GM12878 (cell line): ENCODE data around the gene PON3. TPM values are rescaled to one million over a fixed set of nuclear protein-coding genes. Genes with fewer than 3 reads are reported as not detected.

Experiments used
- ATAC-seq: fragments of 200-7000 bp; cut with Tn5 transposase; 3 replicates; pipeline ENCODE4 v1.9.1; 2020; ENCODE audit warnings: mild to moderate bottlenecking, moderate library complexity
- BruUV-seq: library from RNA; stranded (reverse); fragments of 400-500 nt; replicated peaks from 2 replicates; lab custom pipeline; 2021; lab: Mats Ljungman, UMichigan
- CTCF ChIA-PET: fragments of 300-600 bp; sonication (Branson Sonifier 250); formaldehyde crosslinking; extraction: SDS; loops from one replicate; lab custom pipeline; 2021; ENCODE audit warnings: inconsistent platforms; lab: Yijun Ruan, JAX
- POLR2A ChIA-PET: fragments of 350-600 bp; formaldehyde crosslinking; extraction: SDS; loops from one replicate; lab custom pipeline; 2021; ENCODE audit warnings: inconsistent platforms; lab: Charles Lee
- RAD21 ChIA-PET: fragments of 300-600 bp; sonication (Branson Sonifier 250); formaldehyde crosslinking; loops from one replicate; lab custom pipeline; 2023; ENCODE audit warnings: antibody characterized with exemption; ENCODE audit not compliant: unreplicated experiment; lab: Charles Lee
- SMC1A ChIA-PET: fragments of 300-600 bp; sonication (Branson Sonifier 250); formaldehyde crosslinking; loops from one replicate; lab custom pipeline; 2023; ENCODE audit not compliant: unreplicated experiment, uncharacterized antibody; lab: Charles Lee
- DNase-seq: peaks from one replicate; pipeline ENCODE4 v3.0.0-alpha.2; 2011; ENCODE audit warnings: low read depth, low spot score
- FAIRE-seq: peaks from 3 replicates; lab custom pipeline; 2011; peaks lifted over from hg19 to GRCh38; lab: Jason Lieb, UNC
- H2AFZ ChIP-seq: 2 replicates; pipeline ENCODE4 v1.6.0; 2011; ENCODE audit warnings: low read depth, low read length, control low read depth; ENCODE audit not compliant: control insufficient read depth
- H3K27ac ChIP-seq: 2 replicates; pipeline ENCODE4 v1.5.1; 2011; ENCODE audit warnings: control low read depth; ENCODE audit not compliant: control insufficient read depth, insufficient read depth
- H3K27me3 ChIP-seq, 2 experiments: replicated peaks in 1 of 2; 2 replicates each; pipeline versions ENCODE4 v1.6.0 to v1.6.1; 2011; ENCODE audit warnings: low read length in 1 of 2; ENCODE audit not compliant: control insufficient read depth in 2 of 2, insufficient read depth in 2 of 2
- H3K36me3 ChIP-seq, 2 experiments: 2 replicates each; pipeline ENCODE4 v1.5.1; 2011; ENCODE audit warnings: low read length in 1 of 2; ENCODE audit not compliant: control insufficient read depth in 2 of 2, insufficient read depth in 2 of 2
- H3K4me1 ChIP-seq: 2 replicates; pipeline ENCODE4 v1.6.1; 2011; ENCODE audit warnings: mild to moderate bottlenecking, low read length, moderate library complexity, mixed read lengths; ENCODE audit not compliant: control insufficient read depth, insufficient read depth
- H3K4me2 ChIP-seq: 2 replicates; pipeline ENCODE4 v1.6.0; 2011; ENCODE audit warnings: control low read depth; ENCODE audit not compliant: control insufficient read depth, insufficient read depth
- H3K4me3 ChIP-seq: fragments of 200-600 bp; sonication (generic); 2 replicates; pipeline ENCODE4 v1.5.1; 2016
- H3K79me2 ChIP-seq: 2 replicates; pipeline ENCODE4 v1.6.0; 2011; ENCODE audit warnings: low read length; ENCODE audit not compliant: control insufficient read depth, insufficient read depth
- H3K9ac ChIP-seq: 2 replicates; pipeline ENCODE4 v1.8.0; 2011; ENCODE audit warnings: low read length, control low read depth, mixed read lengths; ENCODE audit not compliant: control insufficient read depth, insufficient read depth
- H3K9me3 ChIP-seq: replicated peaks from 3 replicates; pipeline ENCODE4 v1.5.1; 2011; ENCODE audit warnings: mild to moderate bottlenecking, low read length; ENCODE audit not compliant: control insufficient read depth, insufficient read depth
- H4K20me1 ChIP-seq: 2 replicates; pipeline ENCODE4 v1.6.0; 2011; ENCODE audit not compliant: control insufficient read depth, insufficient read depth
- ATF7 ChIP-seq: fragments of 450-650 bp; IDR thresholded peaks from 2 replicates; pipeline ENCODE4 v1.6.1; 2016; ENCODE audit warnings: low read depth, mild to moderate bottlenecking
- CREM ChIP-seq: IDR thresholded peaks from 2 replicates; pipeline ENCODE4 v1.6.1; 2014; ENCODE audit warnings: antibody characterized with exemption, low read depth
- JUNB ChIP-seq: IDR thresholded peaks from 2 replicates; pipeline ENCODE4 v1.6.1; 2016; ENCODE audit warnings: antibody characterized with exemption, mild to moderate bottlenecking
- MEF2B ChIP-seq: fragments of 450-650 bp; IDR thresholded peaks from 2 replicates; pipeline ENCODE4 v1.6.1; 2018; ENCODE audit warnings: mild to moderate bottlenecking, moderate library complexity; ENCODE audit not compliant: partially characterized antibody, poor library complexity, severe bottlenecking
- POU2F2 ChIP-seq: IDR thresholded peaks from 3 replicates; pipeline ENCODE4 v1.6.1; 2011; ENCODE audit warnings: low read depth, mild to moderate bottlenecking, low read length, borderline replicate concordance
- SIX5 ChIP-seq: IDR thresholded peaks from 2 replicates; pipeline ENCODE4 v1.6.1; 2011; ENCODE audit warnings: mild to moderate bottlenecking, low read depth, low read length, moderate library complexity; ENCODE audit not compliant: severe bottlenecking
- WGBS: methylation state at CpG from one replicate; pipeline ENCODE4 v1.1.6; 2016; ENCODE audit warnings: low lambda C conversion rate; ENCODE audit not compliant: insufficient replicate concordance, insufficient coverage; ENCODE audit errors: missing lambda C conversion rate; 5-methylcytosine and 5-hydroxymethylcytosine counted together
- in situ Hi-C: fragments of 300-500 bp; cut with MboI; formaldehyde crosslinking; loops from 9 replicates; pipeline ENCODE4 v1.14.3; 2018; ENCODE audit warnings: mixed read lengths
- intact Hi-C: fragments of 100-400 bp; cut with micrococcal nuclease; formaldehyde crosslinking; loops from one replicate; pipeline ENCODE4 v1.14.2; 2022; ENCODE audit not compliant: unreplicated experiment
- polyA plus RNA-seq, 11 experiments: library from polyadenylated mRNA; depleted of rRNA in 4 of 11; unstranded in 6 of 11; stranded (reverse) in 5 of 11; fragments of >200 nt; fragmentation: Nextera tagmentation in 4 of 11; fragmentation: Illumina TruSeq in 1 of 11; extraction: Ambion mirVana in 4 of 11; extraction: Trizol in 1 of 11; gene quantifications; 1 replicate in 1 of 11; 2 replicates in 10 of 11; pipeline versions ENCODE4 v1.2.1 to v1.2.3, GENCODE V29; 2011 to 2016; ENCODE audit warnings: inconsistent platforms in 2 of 11, missing spikeins in 2 of 11, low read depth in 1 of 11
- total RNA-seq, 4 experiments: library from RNA; depleted of rRNA in 3 of 4; stranded (reverse); fragments of >200 nt in 3 of 4; fragmentation: Illumina TruSeq in 1 of 4; extraction: Trizol in 1 of 4; gene quantifications; 2 replicates each; pipeline versions ENCODE4 v1.2.1 to v1.2.3, GENCODE V29; 2013 to 2021
- TF ChIP-seq, protein P1 (sequence below): fragments of 150-350 bp; IDR thresholded peaks from 2 replicates; pipeline ENCODE4 v1.6.1; 2016; ENCODE audit warnings: low read depth, low read length

PON3 gene
- total and polyA plus RNA-seq, 10 of the 15 experiments (the other 5 are each of a cell fraction or from before 2014, with no cell fraction given): 0.45 to 2.0 (median 0.91) TPM

GRCh38 chr7:95311389-95311788, 84.8 kb downstream of the PON3 start:
- Histone ChIP-seq H2AFZ (no peak overlapping the region), H3K36me3 (no peaks in the 10 kb centered on the region), H3K9ac (no peak overlapping the region), H3K4me3 (no peak overlapping the region), H3K9me3 (no peaks in the 10 kb centered on the region), H3K27me3 (no peaks in the 10 kb centered on the region), H3K4me1 (no peaks in the 10 kb centered on the region)
- intact Hi-C loops (no loop called here), in situ Hi-C loops (no loop called here)
- WGBS: 23% methylated on average over 2 of the region's 2 CpGs
- RAD21 ChIA-PET: interaction anchor here (1.2 to 1.8 kb wide), 3 partner anchors 11 to 165 kb away, joined by 3 to 4 read pairs (median 3); no protein-coding TSS in a partner anchor
- no peak for ATAC-seq
- POLR2A ChIA-PET: no interaction called here
- FAIRE-seq: no peak
- SMC1A ChIA-PET: interaction anchor here (1.3 to 2.4 kb wide), 3 partner anchors 12 to 32 kb away, joined by 4 to 5 read pairs (median 5); no protein-coding TSS in a partner anchor
- BruUV-seq: no TSS peak
- no peak for DNase-seq
- TF ChIP-seq SIX5: no peak
- no peak for TF ChIP-seq CREM
- no peak for TF ChIP-seq JUNB
- TF ChIP-seq POU2F2: no peak
- TF ChIP-seq, all 136 proteins: peak for 0
- no peak overlapping the region for H3K4me2 ChIP-seq
- H3K79me2 ChIP-seq: no peaks in the 10 kb centered on the region
- CTCF ChIA-PET: interaction anchor here (1.1 to 2.4 kb wide), 3 partner anchors 11 to 165 kb away, joined by 3 to 6 read pairs (median 3); no protein-coding TSS in a partner anchor
- H3K27ac ChIP-seq: no peak overlapping the region
- no peaks in the 10 kb centered on the region for H4K20me1 ChIP-seq

GRCh38 chr7:95309951-95310350, 86.2 kb downstream of the PON3 start:
- WGBS: 0% methylated on average over 2 of the region's 2 CpGs
- no TSS peak for BruUV-seq

More at GRCh38 chr7:95309951-95310350, 86.2 kb downstream of the PON3 start:
- ChIA-PET CTCF (interaction anchor here (0.8 to 2.4 kb wide), 3 partner anchors 22 to 167 kb away, joined by 3 to 6 read pairs (median 3); no protein-coding TSS in a partner anchor), RAD21 (interaction anchor here (1.5 to 1.8 kb wide), 2 partner anchors 9 to 167 kb away, joined by 3 to 4 read pairs; no protein-coding TSS in a partner anchor), SMC1A (interaction anchor here (0.9 to 2.4 kb wide), 4 partner anchors 13 to 100 kb away, joined by 3 to 5 read pairs (median 4); no protein-coding TSS in a partner anchor), POLR2A (no interaction called here)
- Histone ChIP-seq H3K4me3 (no peak overlapping the region), H3K9me3 (no peaks in the 10 kb centered on the region), H4K20me1 (no peaks in the 10 kb centered on the region), H3K27ac (no peak overlapping the region), H3K9ac (no peak overlapping the region), H3K79me2 (no peaks in the 10 kb centered on the region), H3K27me3 (no peaks in the 10 kb centered on the region; a peak in 1 of 4 replicates), H2AFZ (no peak overlapping the region), H3K36me3 (no peaks in the 10 kb centered on the region), H3K4me1 (no peaks in the 10 kb centered on the region), H3K4me2 (no peak overlapping the region)
- DNase-seq (no peak), ATAC-seq (no peak), FAIRE-seq (peak; percentile 56)
- TF ChIP-seq ATF7 (peak; percentile 36; the same call in 1 of the 2 replicates), MEF2B (no peak)
- TF ChIP-seq, protein P1, sequence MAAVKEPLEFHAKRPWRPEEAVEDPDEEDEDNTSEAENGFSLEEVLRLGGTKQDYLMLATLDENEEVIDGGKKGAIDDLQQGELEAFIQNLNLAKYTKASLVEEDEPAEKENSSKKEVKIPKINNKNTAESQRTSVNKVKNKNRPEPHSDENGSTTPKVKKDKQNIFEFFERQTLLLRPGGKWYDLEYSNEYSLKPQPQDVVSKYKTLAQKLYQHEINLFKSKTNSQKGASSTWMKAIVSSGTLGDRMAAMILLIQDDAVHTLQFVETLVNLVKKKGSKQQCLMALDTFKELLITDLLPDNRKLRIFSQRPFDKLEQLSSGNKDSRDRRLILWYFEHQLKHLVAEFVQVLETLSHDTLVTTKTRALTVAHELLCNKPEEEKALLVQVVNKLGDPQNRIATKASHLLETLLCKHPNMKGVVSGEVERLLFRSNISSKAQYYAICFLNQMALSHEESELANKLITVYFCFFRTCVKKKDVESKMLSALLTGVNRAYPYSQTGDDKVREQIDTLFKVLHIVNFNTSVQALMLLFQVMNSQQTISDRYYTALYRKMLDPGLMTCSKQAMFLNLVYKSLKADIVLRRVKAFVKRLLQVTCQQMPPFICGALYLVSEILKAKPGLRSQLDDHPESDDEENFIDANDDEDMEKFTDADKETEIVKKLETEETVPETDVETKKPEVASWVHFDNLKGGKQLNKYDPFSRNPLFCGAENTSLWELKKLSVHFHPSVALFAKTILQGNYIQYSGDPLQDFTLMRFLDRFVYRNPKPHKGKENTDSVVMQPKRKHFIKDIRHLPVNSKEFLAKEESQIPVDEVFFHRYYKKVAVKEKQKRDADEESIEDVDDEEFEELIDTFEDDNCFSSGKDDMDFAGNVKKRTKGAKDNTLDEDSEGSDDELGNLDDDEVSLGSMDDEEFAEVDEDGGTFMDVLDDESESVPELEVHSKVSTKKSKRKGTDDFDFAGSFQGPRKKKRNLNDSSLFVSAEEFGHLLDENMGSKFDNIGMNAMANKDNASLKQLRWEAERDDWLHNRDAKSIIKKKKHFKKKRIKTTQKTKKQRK: no peak
- in situ Hi-C loops: no loop called here
- intact Hi-C loops: no loop called here
